Right lung (tissue), 5 donors: Measurements from ENCODE around the gene SRRM4. TPM values are rescaled to one million over a fixed set of nuclear protein-coding genes. Genes with fewer than 3 reads are reported as not detected.

Source experiments
- DNase-seq, 2 donors: peaks; one replicate each; pipeline ENCODE4 v3.0.0-alpha.2; 2013
- polyA plus RNA-seq, 5 donors: library from polyadenylated mRNA; unstranded; fragments of 120-200 nt; gene quantifications; one replicate each; pipeline versions ENCODE4 v1.2.1 to v1.2.3, GENCODE V29; 2013; ENCODE audit warnings: inconsistent platforms in 1 of 5, low replicate concordance in 1 of 5; ENCODE audit not compliant: insufficient read length in 5 of 5, insufficient read depth in 1 of 5

The SRRM4 gene
- polyA plus RNA-seq, 5 donors, result 0.23 to 0.48 (median 0.45) TPM

DNA sequence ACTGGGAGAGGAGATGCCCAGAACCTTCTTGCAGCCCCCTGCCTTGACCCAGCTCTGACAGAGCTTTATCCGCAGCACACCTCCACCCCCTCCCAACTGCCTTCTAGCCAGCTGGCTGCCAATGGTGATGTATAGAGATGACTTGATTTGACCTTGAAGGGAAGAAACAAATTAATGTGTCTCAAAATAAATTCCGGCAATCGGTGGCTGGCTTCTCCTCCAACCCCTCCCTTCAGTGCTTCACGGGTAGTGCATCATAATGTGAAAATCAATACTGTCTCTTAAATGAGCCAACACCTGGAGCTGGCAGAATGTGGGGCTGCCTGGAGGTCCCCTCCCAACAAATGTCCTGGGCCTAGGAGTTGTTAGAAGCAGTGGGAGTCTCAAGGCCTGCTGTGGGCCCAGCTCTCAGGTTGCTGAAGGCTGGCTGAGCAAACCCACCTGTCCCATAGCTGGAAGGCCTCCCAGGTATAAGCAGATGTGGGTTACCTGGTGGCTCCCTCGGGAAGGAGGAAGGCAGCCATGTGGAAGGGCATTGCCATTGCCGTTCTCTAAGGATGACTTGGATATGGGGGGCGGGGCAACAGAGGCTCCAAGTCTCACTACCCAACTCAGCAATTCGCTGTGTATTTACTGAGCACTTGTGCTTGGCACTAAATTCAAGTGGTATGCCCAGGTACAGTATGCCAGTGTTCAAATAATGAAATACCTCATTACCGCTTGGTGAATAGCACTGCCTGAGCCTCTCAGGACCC lies 220.6 kb downstream of the SRRM4 start:
- DNase-seq, result no peak

DNA sequence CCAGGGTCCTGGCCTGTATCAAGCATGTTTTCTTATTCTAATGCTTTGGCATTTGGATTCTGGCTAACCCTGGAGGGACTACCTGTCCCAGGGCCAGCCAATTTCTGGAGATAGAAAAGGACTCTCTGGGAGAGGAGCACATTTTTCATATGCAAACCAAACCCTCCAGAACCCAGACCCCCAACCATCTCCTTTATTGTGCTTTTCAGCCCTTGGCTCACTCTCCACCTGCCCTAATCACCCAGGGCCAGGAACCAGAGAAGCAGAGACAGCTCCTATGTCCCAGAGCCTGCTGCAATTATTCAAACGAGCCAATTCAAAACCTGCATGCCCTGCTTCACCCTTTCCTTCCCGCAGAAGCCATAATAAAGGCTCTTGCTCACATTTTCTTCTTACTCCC lies 221.2 kb downstream of the SRRM4 start:
- no peak for DNase-seq

DNA sequence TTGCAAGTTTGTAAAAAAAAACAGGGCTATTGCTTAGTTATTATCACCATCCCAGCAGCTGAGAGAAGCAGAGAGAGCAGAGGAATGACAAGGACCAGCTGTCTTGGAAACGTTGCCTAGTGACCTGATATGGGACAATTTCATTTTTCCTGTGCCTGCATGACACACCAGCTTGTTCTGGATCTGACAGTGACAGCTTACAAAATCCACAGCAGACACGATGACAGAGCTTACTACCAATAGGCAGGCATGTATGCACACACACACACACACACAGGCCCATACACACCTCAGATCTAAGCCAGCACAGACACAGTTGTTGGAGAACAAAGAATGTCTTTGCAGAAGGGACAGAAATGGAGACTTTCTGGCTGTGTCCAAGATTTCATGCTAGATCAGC lies 222.8 kb downstream of the SRRM4 start:
- peak; percentile 88 to 92 for DNase-seq

DNA sequence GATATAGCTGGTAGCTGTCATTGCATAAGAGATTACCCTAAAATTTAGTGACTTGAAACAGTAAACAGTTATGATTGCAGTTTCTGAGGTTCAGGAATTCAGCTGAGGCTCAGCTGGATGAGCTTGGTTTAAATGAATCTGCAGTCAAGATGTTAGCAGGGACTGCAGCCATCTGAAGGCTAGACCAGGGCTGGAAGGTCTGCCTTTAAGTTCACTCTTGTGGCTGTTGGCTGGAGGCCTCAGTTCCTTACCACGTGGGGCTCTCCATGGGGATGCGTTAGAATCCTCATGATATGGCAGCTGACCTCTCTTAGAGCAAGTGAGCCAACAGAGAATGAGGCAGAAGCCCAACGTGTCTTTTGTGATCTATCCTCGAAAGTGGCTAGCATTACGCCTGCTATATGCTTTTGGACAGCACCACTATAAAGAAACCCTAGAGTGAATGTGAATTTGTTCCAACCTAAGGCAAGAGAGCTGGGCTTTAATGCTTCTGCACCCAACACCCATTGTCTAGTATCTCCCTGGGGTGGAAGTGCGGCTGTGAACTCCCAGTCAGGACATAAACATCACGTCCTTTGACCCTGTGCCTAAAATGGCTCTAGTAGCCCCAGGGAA lies 223.4 kb downstream of the SRRM4 start:
- no peak for DNase-seq

DNA sequence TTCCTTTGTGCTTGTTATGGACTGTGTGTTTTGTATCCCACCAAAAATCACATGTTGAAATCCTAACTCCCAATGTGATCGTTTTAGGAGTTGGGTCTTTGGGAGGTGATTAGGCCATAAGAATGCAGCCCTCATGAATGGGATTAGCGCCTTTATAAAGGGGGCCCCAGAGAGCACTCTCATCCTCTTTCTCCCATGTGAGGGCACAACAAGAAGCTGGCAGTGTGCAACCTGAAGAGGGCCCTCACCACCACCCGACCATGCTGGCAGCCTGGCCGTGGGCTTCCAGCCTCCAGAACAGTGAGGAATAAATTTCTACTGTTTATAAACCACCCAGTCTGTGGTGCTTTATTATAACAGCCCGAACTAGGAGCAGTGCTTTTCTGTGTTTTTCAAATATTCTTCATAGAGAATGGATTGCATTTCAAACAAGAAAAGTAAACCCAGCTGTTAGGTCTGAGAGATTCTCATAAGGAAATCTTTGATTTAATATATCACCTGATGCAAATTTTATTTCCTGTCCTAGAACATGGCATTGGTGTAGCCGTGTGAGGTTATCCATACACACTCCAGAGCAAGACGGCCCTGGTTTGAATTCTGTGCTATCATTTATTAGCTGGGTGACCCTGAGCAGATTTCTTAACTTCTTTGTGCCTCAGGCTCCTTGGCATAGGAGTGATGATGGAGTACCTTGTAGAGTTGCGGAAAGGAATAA lies 225.2 kb downstream of the SRRM4 start:
- DNase-seq, result no peak

DNA sequence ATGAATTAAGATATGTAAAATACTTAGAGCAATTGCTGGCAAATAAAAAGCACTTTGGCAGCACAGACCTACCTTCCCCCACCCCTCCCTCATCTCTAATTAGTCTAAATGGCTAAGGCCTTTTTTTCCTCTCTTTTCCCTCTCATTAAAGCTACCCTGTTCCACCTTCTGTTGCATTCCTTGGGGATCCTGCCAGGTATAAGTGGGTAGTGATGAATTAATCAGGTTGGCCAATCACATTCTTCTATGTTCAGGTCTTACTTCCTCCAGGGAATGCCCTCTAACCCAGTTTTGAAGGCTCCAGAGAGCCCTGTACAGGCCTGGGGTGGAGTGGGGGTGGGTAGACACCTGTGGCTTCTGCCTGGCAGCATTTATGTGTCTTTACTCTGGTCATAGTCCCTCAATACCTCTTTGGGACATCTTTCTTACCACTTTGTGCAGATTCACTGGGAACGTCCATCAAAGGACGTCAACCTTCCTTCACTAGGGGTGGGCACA lies 225.8 kb downstream of the SRRM4 start:
- no peak for DNase-seq

DNA sequence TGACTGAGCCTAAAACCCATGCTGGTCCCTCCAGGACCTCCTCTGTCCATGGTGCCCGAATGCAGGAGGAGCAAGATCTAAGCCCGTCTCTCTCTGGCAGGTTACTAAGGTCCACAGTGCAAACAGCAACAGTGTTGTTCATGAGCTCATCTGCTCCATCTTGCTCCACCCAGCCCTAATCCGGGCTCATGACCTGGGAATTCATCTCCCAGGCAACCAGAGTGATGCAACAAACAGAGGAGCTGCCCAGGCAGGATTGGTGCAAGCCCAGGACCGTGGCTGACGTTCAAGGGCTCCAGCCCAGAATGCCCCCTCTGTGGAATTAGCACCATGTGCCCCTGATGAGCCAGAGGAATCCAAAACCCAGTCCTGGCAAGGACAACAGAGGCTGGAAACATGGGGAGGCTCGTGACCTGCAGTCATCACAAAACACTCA lies 227.3 kb downstream of the SRRM4 start:
- DNase-seq, result peak; percentile 43 to 62

DNA sequence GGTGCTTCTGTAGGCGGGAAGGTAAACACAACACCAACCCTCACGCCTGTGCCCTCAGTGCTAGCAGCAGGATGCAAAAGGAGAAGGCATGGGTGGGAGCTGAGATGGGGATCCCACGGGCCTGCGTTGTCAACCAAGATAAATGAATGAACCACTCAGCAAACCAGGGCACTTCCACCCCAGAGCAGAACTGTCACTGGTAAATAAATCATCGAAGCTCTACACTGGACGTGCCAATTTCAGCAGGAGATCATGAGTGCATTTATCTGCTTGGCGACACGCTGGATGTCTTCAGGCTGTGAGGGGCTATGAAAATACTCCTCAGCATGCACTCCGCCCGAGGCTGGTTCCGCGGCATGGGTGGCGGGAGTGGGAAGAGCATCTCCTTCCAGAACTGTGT lies 230.5 kb downstream of the SRRM4 start:
- DNase-seq, result no peak

Other genes starting within 250 kb of the SRRM4 start
- gene HSPB8, start 197.4 kb downstream of the SRRM4 start, polyA plus RNA-seq, result 10 to 100 TPM; 13.6 to 27.7 (median 17.2) TPM